ENCODE data around the gene MARK3.
A peak's percentile ranks its signal among the peaks of the same experiment; 100 is the strongest.

MARK3 gene

DNA sequence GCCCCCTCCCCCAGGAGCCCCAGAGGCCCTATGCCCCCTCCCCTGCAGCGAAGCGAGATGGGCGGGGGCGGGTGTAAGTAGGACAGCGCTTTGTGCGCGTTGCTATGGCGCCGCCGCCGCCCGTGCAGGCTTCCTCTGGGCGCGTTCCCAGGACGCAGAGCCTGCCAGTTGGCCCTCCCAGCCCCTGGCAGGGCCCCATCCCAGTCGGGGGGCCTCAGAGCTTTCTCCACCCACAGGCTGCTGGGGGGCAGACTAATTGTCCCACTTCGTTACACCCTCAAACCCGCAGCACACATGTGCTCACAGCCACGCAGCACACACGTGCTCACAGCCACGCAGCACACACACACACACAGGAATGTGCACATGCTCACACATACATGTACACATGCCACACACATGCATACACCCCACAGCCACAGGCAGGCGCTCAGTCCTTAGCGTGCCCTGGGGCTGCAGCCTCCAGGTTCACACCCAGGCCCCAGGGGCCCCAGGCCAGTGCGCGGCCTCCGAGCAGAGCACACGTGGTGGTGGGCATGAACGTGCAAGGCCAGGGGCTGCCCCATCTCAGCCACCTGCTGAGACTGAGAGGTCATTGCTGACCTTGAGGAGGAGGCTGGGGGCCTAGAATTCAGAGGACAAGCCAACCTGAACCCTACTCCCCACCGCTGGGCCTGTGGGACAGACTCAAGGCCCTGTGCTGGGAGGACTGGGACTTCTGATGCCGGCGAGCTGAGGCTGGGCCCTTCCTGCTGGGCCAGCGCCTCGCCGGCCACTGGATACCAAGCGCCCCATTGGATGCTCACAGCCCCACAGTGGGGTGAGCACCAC, 159.4 kb downstream of the MARK3 start:
- no peak overlapping the region for H3K4me2 ChIP-seq (ENCODE audit: low read length)
- no peak overlapping the region for H3K9ac ChIP-seq
- no peaks in the 10 kb centered on the region for H3K9me3 ChIP-seq (ENCODE audit: control insufficient read depth, low read length)
- H3K36me3 ChIP-seq (ENCODE audit: control insufficient read depth, insufficient read depth, low read length), result no peaks in the 10 kb centered on the region
- no peak overlapping the region for H2AFZ ChIP-seq
- H3K4me1 ChIP-seq, result peaks cover 3% of the 10 kb centered on the region
- H3K27me3 ChIP-seq (ENCODE audit: control insufficient read depth, insufficient read depth, low read length), result no peaks in the 10 kb centered on the region
- no peak overlapping the region for H3K27ac ChIP-seq
- H3K4me3 ChIP-seq (ENCODE audit: low read depth, low read length), result no peak overlapping the region
- TF ChIP-seq, protein P1, sequence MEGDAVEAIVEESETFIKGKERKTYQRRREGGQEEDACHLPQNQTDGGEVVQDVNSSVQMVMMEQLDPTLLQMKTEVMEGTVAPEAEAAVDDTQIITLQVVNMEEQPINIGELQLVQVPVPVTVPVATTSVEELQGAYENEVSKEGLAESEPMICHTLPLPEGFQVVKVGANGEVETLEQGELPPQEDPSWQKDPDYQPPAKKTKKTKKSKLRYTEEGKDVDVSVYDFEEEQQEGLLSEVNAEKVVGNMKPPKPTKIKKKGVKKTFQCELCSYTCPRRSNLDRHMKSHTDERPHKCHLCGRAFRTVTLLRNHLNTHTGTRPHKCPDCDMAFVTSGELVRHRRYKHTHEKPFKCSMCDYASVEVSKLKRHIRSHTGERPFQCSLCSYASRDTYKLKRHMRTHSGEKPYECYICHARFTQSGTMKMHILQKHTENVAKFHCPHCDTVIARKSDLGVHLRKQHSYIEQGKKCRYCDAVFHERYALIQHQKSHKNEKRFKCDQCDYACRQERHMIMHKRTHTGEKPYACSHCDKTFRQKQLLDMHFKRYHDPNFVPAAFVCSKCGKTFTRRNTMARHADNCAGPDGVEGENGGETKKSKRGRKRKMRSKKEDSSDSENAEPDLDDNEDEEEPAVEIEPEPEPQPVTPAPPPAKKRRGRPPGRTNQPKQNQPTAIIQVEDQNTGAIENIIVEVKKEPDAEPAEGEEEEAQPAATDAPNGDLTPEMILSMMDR (IDR thresholded peaks at IDR 0.05), result no peak
- peaks cover 5% of the 10 kb centered on the region for H3K79me2 ChIP-seq

GRCh38 chr14:103545219-103545914, 160.2 kb downstream of the MARK3 start:
- peaks cover 5% of the 10 kb centered on the region for H3K79me2 ChIP-seq
- H3K9ac ChIP-seq, result no peak overlapping the region
- no peaks in the 10 kb centered on the region for H3K9me3 ChIP-seq (ENCODE audit: control insufficient read depth, low read length)
- H3K4me2 ChIP-seq (ENCODE audit: low read length), result no peak overlapping the region
- H3K27me3 ChIP-seq (ENCODE audit: control insufficient read depth, insufficient read depth, low read length), result no peaks in the 10 kb centered on the region
- no peak overlapping the region for H3K4me3 ChIP-seq (ENCODE audit: low read depth, low read length)
- peaks cover 3% of the 10 kb centered on the region for H3K4me1 ChIP-seq
- TF ChIP-seq, protein P1 (IDR thresholded peaks at IDR 0.05), result no peak
- no peaks in the 10 kb centered on the region for H3K36me3 ChIP-seq (ENCODE audit: control insufficient read depth, insufficient read depth, low read length)
- no peak overlapping the region for H2AFZ ChIP-seq
- H3K27ac ChIP-seq, result no peak overlapping the region

DNA sequence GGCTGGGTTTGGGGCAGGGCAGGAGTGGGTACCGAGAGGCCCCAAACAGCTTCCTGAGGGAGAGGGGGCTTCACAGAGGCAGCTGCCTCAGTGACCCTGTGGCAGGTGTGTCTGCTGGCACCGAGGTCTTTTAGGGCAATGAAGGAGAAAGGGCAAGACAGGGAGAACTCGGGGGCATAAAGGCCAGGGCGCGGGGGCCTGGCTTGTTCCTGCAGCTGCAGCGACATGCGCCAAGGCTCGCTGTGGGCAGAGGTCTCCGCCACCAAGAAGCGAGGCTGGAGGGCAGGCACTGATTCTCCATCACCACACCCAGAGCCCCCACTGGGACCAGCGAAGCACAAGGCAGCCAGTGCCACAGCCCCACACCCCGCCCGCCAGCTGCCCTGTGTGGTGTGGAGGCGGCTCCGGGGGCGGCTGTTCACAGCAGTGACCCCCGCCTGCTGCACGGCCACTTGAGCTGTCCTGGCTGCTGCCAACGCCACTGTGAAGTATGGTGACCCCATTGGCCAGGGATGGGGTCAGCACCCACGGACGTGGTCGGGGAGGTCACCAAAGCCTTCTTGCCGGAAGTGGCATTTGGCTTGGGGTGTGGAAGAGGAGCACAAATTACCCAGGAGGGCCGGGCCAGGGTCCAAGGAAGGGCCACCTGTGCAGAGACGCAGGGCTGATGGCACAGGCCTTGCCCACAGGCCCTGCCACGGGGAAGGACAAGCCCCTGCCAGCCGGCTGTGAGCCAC, 160.9 kb downstream of the MARK3 start:
- no peaks in the 10 kb centered on the region for H3K36me3 ChIP-seq (ENCODE audit: control insufficient read depth, insufficient read depth, low read length)
- H3K27ac ChIP-seq, result no peak overlapping the region
- no peaks in the 10 kb centered on the region for H3K9me3 ChIP-seq (ENCODE audit: control insufficient read depth, low read length)
- no peaks in the 10 kb centered on the region for H3K27me3 ChIP-seq (ENCODE audit: control insufficient read depth, insufficient read depth, low read length)
- no peak overlapping the region for H2AFZ ChIP-seq
- H3K4me3 ChIP-seq (ENCODE audit: low read depth, low read length), result no peak overlapping the region
- H3K4me2 ChIP-seq (ENCODE audit: low read length), result no peak overlapping the region
- no peak overlapping the region for H3K9ac ChIP-seq
- peaks cover 3% of the 10 kb centered on the region for H3K4me1 ChIP-seq
- peaks cover 7% of the 10 kb centered on the region for H3K79me2 ChIP-seq
- TF ChIP-seq, protein P1 (IDR thresholded peaks at IDR 0.05), result no peak

- TF ChIP-seq, protein P1 (IDR thresholded peaks at IDR 0.05), result peak; percentile 95
- Histone ChIP-seq H3K4me1 (peaks cover 3% of the 10 kb centered on the region), H3K9ac (no peak overlapping the region)
Observed at GRCh38 chr14:103546652-103547454, 161.6 kb downstream of the MARK3 start.

More at GRCh38 chr14:103546652-103547454, 161.6 kb downstream of the MARK3 start:
- no peaks in the 10 kb centered on the region for H3K27me3 ChIP-seq (ENCODE audit: control insufficient read depth, insufficient read depth, low read length)
- no peak overlapping the region for H3K4me3 ChIP-seq (ENCODE audit: low read depth, low read length)
- H3K27ac ChIP-seq, result no peak overlapping the region
- H2AFZ ChIP-seq, result no peak overlapping the region
- H3K4me2 ChIP-seq (ENCODE audit: low read length), result no peak overlapping the region
- H3K79me2 ChIP-seq, result peaks cover 13% of the 10 kb centered on the region
- no peaks in the 10 kb centered on the region for H3K36me3 ChIP-seq (ENCODE audit: control insufficient read depth, insufficient read depth, low read length)
- no peaks in the 10 kb centered on the region for H3K9me3 ChIP-seq (ENCODE audit: control insufficient read depth, low read length)

Measured in parathyroid adenoma (tissue), 2 donors.